ENCODE measurements around the gene MIEF1.
A peak's percentile ranks its signal among the peaks of the same experiment; 100 is the strongest.
"Not testable (repeated sequence)": the region's sequence is repeated elsewhere in the genome, so short reads cannot be mapped to it uniquely, and the experiment has no call there.

The MIEF1 gene

GRCh38 chr22:39489094-39490068 lies 12.7 kb upstream of the MIEF1 start:
- DNase-seq (ENCODE audit: low read depth), result no peak

DNA sequence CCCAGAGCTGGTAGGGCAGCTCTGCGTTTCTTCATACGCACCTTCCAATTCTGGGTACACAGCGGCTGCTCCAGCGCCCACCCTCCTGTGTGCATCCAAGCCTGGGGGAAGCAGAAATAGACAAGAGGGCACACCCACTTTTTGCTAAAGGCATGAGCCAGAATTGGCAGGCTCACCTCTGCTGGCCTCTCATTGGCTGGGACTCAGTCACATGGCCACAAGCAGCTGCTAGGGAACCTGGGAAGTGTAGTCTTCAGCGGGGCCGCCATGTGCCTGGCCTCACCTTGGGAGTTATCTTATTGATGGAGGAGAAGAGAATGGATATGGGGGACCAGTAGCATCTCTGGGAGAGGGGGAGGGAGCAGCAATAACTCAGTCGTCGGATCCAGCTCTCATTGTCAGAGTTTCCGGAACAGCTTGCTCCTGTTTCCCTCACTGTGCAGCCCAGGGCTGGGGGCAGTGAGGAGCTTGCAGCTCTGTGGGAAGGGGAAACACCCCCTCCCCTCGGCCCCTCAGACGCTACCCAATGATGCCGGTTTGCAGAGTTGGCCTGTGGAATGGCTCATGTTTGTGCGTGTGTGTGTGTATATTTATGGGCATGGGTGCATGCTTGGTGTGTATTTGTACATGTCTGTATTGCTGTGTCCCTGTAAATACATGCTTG lies 11.8 kb upstream of the MIEF1 start:
- peak; percentile 56 for DNase-seq (ENCODE audit: low read depth)

GRCh38 chr22:39490966-39491680 lies 11.0 kb upstream of the MIEF1 start:
- no peak for DNase-seq (ENCODE audit: low read depth)

- DNase-seq (ENCODE audit: low read depth), result no peak
These were observed 10.4 kb upstream of the MIEF1 start for GRCh38 chr22:39491696-39492095.

DNA sequence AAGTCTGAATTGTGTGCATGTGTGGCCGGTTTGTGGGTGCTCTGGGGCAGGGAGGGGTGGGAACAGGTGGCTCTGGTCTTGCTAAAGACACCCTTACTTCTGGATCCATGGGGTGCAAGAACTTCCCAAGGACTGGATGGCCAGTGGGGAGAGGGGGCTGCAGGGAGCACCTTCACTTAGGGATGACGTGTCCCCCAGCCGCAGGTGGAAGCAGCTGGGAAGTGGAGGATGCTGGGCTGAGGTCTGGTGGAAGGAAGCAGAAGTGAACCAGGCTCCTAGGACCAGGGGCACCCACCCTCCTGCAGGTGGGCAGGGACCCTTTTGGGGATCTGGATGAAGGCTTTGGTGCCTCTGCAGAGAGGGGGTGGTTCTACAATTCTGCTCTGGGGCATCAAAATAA lies 9.9 kb upstream of the MIEF1 start:
- no peak for DNase-seq (ENCODE audit: low read depth)

- peak; percentile 90 for DNase-seq (ENCODE audit: low read depth)
These were observed 8.3 kb upstream of the MIEF1 start for GRCh38 chr22:39493759-39494158.

DNA sequence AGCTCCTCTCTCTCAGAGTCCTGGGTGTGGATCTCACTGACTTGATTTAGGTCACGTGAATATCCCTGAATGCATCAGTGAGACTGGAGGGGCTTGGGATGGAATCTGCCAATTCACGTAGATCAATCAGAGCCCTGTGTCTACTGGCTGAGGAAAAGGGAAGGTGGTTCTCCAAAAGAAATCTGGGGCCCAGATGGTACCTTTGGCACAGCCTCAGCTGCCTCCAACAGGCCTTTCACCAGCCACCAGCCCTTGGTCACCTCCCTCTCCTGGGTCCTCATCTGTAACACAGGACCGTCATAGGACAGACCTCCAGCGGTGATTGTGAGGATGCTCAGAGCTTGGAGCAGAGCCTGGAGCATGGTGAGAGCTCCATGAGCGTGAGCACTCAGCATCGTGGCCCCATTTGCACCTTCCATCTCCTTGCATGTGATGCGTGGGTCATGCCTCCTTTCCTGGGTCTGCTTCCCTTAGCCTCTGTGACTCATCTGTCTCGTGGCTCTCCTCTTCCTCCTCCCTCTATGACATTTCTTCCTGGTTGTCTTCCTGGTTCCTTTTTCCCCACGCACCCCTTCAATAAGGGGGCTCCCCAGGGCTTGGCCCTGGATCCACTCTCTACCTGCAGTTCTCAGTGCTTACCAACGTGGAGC lies 7.5 kb upstream of the MIEF1 start:
- no peak for DNase-seq (ENCODE audit: low read depth)

DNA sequence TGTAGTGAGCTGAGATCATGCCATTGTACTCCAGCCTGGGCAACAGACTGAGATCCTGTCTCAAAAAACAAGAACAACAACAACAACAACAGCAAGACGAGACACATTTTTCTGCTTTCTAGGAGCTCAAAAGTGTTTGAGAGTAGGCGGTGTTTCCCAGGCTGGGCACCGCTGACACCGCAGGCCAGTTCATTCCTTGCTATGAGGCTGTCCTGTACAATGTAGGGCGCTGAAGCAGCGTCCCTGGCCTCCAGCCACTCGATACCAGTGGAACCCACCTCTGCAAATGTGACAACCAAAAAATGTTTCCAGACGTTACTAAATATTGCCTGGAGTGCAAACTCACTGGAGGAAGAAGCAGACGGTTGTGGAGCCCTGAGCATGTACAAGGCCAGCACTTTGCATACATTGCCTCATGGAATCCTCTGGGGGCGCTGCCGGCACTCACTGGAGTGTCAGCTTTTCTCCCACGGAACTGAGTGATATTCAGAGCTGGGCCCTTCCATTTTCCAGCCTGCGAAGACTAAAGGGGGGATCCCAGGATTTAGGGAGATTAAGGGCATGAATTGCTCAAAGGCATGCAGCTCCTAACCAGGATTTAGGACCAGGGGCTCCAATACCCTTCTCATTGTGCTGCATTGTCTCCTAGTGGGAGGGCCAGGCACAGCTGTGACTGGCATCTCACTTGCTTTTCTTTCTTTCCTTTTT lies 5.8 kb upstream of the MIEF1 start:
- DNase-seq (ENCODE audit: low read depth), result peak; percentile 54

GRCh38 chr22:39497429-39497828 lies 4.7 kb upstream of the MIEF1 start:
- no peak for DNase-seq (ENCODE audit: low read depth)

DNA sequence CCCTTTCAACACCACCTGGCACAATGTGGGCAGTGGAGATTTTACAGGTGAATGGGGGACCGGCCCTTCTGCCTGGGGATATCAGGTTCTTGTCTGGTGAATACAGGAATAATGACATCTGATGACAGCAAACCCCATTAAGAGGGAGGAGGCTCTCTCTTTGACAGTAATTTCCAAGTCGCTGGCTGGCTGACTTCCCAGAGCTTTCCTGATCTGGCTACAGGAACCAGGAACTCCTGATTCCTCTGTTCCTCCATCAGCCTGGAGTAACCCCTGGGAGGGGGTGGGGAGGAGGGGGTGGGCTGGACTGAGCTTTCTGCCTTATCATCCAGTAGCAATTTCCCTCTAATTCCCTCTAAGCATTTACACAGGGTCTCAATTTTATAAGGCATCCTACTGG lies 3.7 kb upstream of the MIEF1 start:
- no peak for DNase-seq (ENCODE audit: low read depth)

DNA sequence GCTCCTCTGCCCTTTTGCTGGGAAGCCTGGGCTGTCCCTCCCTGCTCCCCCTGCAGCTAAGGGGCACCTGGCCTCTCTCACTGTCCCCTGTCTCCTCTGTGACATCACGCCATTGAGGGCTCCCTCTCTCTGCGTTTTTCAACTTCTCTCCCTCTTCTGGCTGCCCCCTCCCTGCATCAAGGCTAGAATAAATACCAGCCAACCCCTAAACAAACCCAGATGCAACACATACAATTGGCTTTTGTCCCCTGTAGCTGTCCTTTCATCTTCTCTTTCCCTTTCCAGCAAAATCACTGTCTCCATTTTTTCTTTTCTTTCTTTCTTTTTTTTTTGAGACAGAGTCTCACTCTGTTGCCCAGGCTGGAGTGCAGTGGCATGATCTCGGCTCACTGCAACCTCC lies 3.3 kb upstream of the MIEF1 start:
- DNase-seq (ENCODE audit: low read depth), result no peak

DNA sequence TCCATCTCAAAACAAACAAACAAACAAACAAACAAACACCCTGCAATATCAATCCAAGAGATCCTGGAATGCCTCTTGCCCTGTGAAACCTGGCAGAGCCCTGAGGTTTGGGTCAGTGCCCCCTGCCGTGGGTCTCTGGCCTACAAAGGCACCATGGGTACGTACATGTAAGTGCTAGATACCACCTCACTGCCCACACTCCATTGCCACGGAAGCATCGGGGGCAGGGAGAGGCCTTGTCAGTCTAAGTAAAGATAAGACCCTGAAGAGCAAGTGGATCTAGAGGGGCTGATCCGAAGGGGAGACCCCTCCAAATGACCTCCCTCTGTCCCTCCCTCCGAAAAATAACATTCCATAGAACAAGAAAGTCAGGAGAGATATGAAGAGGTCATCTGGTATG lies 2.0 kb upstream of the MIEF1 start:
- no peak for DNase-seq (ENCODE audit: low read depth)

GRCh38 chr22:39501644-39502108 lies 414 bp upstream of the MIEF1 start:
- no peak for DNase-seq (ENCODE audit: low read depth)

- DNase-seq (ENCODE audit: low read depth), result no peak
These were observed 809 bp downstream of the MIEF1 start for GRCh38 chr22:39502789-39503409.

DNA sequence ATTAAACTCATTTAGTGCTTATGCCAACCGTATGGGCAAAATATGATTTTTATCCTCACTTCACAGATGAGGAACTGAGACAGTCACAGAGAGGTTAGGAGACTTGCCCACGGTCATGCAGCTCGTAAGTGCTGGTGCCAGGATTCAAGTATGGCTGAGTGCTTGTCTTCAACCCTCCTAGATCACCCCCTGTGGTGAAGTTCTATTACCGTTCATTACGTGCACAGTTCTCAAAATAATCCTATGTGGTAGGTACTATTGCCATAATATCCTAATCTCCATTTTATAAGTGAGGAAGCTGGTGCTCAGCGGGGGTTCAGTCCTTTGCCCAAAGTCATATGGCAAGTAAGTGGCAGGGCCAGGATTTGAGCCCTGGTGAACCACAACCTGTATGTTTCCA lies 1.5 kb downstream of the MIEF1 start:
- DNase-seq (ENCODE audit: low read depth), result no peak

- no peak for DNase-seq (ENCODE audit: low read depth)
These were observed 2.0 kb downstream of the MIEF1 start for GRCh38 chr22:39504071-39504470.

DNA sequence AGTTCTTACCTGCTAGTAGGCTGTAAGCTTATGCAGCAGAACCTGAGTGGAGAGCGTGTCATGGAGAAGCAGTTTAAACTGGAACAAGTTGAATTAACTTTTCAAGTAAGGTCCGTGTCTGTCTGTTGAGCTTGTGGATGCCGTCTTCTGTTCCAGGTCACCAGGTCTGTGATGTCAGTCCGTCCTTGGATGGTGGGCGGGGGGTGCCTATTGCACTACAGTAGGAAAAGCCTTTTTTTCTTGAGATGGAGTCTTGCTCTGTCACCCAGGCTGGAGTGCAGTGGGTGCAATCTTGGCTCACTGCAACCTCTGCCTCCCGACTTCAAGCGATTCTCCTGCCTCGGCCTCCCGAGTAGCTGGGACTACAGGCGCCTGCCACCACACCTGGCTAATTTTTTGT lies 4.9 kb downstream of the MIEF1 start:
- not testable (repeated sequence) for DNase-seq (ENCODE audit: low read depth)

GRCh38 chr22:39508393-39508792 lies 6.3 kb downstream of the MIEF1 start:
- DNase-seq (ENCODE audit: low read depth), result no peak

DNA sequence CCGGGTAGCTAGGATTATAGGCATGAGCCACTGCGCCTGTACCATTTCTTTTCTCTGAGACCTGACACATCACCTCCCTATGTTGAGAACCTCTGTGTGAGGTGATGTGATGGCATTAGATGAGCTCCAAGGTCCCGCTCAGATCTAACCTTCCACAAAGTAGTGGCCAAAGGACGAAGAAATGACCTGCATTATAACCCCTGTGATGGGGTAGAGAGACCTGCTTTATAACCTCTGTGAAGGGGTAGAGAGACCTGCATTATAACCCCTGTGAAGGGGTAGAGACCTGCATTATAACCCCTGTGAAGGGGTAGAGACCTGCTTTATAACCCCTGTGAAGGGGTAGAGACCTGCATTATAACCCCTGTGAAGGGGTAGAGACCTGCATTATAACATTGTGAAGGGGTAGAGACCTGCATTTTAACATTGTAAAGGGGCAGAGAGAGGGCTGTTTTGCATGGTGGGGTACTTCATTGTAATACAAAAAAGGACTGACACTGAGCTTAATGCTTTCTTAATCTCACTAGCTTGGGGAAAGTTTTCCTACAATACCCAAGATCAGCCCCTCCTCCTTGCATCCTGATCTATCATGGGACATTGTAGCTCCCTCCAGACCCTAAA lies 8.5 kb downstream of the MIEF1 start:
- no peak for DNase-seq (ENCODE audit: low read depth)

DNA sequence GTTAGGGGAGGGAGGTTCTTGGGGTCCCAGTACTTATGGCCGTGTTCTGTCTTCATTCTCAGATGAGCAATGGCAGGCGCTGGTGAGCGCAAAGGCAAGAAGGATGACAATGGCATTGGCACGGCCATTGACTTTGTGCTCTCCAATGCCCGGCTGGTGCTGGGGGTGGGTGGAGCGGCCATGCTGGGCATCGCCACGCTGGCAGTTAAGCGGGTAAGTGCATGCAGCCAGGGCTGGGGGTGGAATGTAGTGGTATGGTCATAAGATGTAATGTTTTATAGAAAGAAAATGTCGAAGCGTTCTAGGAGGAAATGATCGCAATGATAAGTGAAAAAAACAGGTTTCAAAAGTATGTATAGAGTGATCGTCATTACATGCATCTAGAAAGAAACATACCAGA lies 9.1 kb downstream of the MIEF1 start:
- DNase-seq (ENCODE audit: low read depth), result no peak

GRCh38 chr22:39512026-39512425 lies 9.9 kb downstream of the MIEF1 start:
- DNase-seq (ENCODE audit: low read depth), result no peak
